Neutrophil (primary cell): ENCODE data around the gene TMEM164.

ENCODE experiments used
- H3K27ac ChIP-seq: fragments of 200-600 bp; sonication (generic); 2 replicates; pipeline ENCODE4 v1.5.1; 2016; ENCODE audit warnings: mild to moderate bottlenecking, moderate library complexity
- H3K27me3 ChIP-seq: fragments of 200-600 bp; sonication (generic); 2 replicates; pipeline ENCODE4 v1.6.0; 2016; ENCODE audit warnings: mild to moderate bottlenecking
- H3K36me3 ChIP-seq: fragments of 200-600 bp; sonication (generic); 2 replicates; pipeline ENCODE4 v1.5.1; 2017
- H3K4me1 ChIP-seq, 2 experiments: fragments of 200-600 bp in 1 of 2; sonication (generic) in 1 of 2; 1 replicate in 1 of 2; 2 replicates in 1 of 2; pipeline versions ENCODE4 v1.5.1 to v1.6.1; 2013 to 2016; ENCODE audit warnings: low read depth in 1 of 2, low read length in 1 of 2, mild to moderate bottlenecking in 1 of 2, moderate library complexity in 1 of 2; ENCODE audit not compliant: control insufficient read depth in 1 of 2, insufficient read depth in 1 of 2
- H3K4me3 ChIP-seq, 2 experiments: fragments of 200-600 bp in 1 of 2; sonication (generic) in 1 of 2; 1 replicate in 1 of 2; 2 replicates in 1 of 2; pipeline ENCODE4 v1.5.1; 2013 to 2016; ENCODE audit warnings: low read depth in 1 of 2, low read length in 1 of 2, mild to moderate bottlenecking in 1 of 2, moderate library complexity in 1 of 2
- H3K9me3 ChIP-seq: fragments of 200-600 bp; sonication (generic); 2 replicates; pipeline ENCODE4 v1.5.1; 2016
- TF ChIP-seq, protein P1 (sequence below): fragments of 200-600 bp; sonication (generic); IDR thresholded peaks from 2 replicates; pipeline ENCODE4 v1.5.1; 2016; ENCODE audit warnings: antibody characterized with exemption

TMEM164 gene

DNA sequence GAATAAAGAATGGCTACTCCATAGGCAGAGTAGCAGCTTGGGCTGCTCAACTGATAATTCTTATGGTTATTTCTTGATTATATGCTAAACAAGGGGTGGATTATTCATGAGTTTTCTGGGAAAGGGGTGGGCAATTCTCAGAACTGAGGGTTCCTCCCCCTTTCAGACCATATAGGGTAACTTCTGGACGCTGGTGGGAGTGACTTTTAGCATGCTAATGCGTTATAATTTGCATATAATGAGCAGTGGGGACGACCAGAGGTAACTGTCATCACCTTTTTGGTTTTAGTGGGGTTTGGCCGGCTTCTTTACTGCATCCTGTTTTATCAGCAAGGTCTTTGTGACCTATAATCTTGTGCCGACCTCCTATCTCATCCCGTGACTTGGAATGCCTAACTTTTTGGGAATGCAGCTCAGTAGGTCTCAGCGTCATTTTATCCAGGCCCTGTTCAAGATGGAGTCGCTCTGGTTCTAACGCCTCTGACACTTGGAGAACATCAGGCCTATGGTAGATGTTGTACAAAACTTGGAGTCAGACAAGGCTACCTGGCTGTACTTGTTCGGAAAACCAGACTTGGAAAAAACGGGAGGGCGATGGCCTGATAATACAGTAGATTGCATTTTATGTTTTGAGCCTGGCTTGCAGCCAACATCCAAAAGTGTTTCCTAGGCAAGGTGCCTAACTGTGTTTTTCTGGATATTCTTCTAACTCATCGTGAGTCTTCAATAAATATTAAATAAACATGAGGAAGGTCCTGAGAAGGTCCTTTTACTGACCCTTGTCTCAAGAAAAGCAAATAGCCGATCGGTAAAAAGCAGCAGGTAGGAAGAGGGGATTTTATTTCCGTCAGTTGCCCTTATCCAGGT, 1.8 kb upstream of the TMEM164 start:
- TF ChIP-seq, protein P1, sequence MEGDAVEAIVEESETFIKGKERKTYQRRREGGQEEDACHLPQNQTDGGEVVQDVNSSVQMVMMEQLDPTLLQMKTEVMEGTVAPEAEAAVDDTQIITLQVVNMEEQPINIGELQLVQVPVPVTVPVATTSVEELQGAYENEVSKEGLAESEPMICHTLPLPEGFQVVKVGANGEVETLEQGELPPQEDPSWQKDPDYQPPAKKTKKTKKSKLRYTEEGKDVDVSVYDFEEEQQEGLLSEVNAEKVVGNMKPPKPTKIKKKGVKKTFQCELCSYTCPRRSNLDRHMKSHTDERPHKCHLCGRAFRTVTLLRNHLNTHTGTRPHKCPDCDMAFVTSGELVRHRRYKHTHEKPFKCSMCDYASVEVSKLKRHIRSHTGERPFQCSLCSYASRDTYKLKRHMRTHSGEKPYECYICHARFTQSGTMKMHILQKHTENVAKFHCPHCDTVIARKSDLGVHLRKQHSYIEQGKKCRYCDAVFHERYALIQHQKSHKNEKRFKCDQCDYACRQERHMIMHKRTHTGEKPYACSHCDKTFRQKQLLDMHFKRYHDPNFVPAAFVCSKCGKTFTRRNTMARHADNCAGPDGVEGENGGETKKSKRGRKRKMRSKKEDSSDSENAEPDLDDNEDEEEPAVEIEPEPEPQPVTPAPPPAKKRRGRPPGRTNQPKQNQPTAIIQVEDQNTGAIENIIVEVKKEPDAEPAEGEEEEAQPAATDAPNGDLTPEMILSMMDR, result no peak
- H3K27me3 ChIP-seq, result no peaks in the 10 kb centered on the region
- peak overlapping the region; percentile 98 for H3K27ac ChIP-seq
- H3K36me3 ChIP-seq, result no peaks in the 10 kb centered on the region
- no peaks in the 10 kb centered on the region for H3K9me3 ChIP-seq
- no peak overlapping the region for H3K4me3 ChIP-seq
- H3K4me1 ChIP-seq, result peaks cover 24 to 31% of the 10 kb centered on the region in 2 experiments

DNA sequence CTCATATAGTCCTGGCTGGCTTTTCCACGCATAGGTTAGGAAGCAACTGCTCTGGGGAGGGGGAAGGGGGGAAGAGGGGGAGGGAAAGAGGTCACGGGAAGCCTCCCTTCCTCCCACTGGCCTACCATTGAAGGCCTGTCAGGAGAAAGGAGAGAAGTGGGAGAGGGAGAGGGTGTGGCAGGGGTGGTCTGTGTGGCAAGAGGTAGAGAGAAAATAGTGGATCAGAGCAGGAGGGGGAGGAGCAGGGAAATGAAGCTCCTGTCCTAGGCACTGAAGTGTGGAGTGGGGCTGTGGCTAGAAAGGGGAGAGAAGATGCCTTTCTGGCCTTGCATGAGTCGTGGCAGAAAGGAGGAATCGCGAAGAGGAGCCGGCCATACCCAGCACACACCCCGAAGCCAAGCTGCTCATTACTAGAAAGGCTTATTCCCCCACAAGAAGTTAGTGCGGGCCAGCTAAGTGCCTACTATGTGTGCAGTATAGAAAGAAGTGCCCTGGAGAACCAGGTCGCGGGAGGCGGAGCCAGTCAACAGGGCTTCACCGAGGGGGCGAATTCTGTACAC, 1.1 kb upstream of the TMEM164 start:
- peaks cover 30 to 37% of the 10 kb centered on the region in 2 experiments for H3K4me1 ChIP-seq
- H3K27ac ChIP-seq, result peak overlapping the region; percentile 98
- no peaks in the 10 kb centered on the region for H3K27me3 ChIP-seq
- H3K9me3 ChIP-seq, result no peaks in the 10 kb centered on the region
- peak overlapping the region; percentile 68 to 80 for H3K4me3 ChIP-seq
- no peaks in the 10 kb centered on the region for H3K36me3 ChIP-seq
- TF ChIP-seq, protein P1, result no peak

DNA sequence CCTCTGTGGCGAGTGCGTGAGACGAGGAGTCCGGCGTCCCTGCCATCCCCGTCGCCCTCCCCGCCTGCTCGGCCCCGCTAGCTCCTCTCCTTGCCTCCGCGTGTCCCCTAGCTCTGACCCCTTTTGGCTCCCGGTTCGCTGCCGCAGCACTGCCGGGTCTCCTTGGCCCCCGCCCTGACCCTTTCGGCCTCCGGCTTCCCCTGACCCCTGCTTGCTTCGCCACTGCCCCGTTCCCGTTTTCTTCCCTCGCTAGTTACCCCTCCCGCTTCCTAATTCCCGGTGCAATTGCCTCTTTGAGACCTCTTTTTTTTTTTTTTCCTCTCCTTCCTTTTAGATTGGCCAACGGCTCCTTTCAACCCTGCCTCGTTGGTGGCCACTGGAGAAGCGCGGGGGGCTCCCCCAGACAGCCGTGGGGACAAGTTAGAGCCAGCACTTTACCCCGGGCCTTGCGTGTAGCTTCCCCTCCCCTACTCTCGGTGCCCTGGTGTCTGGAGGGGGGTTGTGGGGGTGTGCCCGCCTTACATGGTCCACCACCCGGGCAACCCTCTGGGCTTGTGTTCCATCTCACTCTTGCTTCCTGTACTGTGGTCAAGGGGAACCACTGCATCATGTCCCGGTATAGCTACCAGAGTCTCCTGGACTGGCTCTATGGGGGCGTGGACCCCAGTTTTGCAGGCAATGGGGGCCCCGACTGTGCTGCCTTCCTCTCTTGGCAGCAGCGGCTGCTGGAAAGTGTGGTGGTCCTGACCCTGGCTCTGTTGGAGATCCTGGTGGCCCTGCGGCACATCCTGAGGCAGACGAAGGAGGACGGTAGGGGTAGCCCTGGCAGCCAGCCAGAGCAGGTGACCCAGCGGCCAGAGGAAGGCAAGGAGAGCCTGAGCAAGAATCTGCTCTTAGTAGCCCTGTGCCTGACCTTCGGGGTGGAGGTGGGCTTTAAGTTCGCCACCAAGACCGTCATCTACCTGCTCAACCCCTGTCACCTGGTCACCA, 548 bp downstream of the TMEM164 start:
- no peaks in the 10 kb centered on the region for H3K9me3 ChIP-seq
- H3K36me3 ChIP-seq, result peaks cover 9% of the 10 kb centered on the region
- H3K27me3 ChIP-seq, result no peaks in the 10 kb centered on the region
- H3K4me3 ChIP-seq, result peak overlapping the region; percentile 68 to 80
- H3K27ac ChIP-seq, result peak overlapping the region; percentile 98
- TF ChIP-seq, protein P1, result no peak
- H3K4me1 ChIP-seq, result peaks cover 39 to 42% of the 10 kb centered on the region in 2 experiments

DNA sequence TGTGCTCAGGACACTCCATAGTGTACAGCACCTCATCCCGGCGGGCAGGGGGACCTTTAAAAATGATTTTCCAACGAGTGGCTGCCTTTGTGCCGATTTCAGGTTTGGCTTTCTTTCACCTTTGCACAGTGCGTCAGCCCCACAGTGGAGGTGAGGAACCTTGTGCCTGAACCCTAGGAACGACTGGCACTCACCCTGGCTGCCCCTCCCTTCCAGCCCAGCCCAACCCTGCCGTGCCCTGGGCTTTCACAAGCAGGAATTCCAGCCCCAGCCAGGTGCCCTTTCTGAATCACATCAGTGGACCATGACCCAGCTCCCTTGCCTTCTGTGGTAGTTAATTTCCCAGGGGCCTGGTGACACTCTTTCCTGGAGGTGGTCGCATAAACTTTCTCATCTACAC, 1.3 kb downstream of the TMEM164 start:
- Histone ChIP-seq H3K27me3 (no peaks in the 10 kb centered on the region), H3K9me3 (no peaks in the 10 kb centered on the region), H3K36me3 (peaks cover 13% of the 10 kb centered on the region), H3K4me1 (peaks cover 39 to 46% of the 10 kb centered on the region in 2 experiments), H3K4me3 (peak overlapping the region; percentile 68 to 80), H3K27ac (peak overlapping the region; percentile 98)
- TF ChIP-seq, protein P1, result no peak

DNA sequence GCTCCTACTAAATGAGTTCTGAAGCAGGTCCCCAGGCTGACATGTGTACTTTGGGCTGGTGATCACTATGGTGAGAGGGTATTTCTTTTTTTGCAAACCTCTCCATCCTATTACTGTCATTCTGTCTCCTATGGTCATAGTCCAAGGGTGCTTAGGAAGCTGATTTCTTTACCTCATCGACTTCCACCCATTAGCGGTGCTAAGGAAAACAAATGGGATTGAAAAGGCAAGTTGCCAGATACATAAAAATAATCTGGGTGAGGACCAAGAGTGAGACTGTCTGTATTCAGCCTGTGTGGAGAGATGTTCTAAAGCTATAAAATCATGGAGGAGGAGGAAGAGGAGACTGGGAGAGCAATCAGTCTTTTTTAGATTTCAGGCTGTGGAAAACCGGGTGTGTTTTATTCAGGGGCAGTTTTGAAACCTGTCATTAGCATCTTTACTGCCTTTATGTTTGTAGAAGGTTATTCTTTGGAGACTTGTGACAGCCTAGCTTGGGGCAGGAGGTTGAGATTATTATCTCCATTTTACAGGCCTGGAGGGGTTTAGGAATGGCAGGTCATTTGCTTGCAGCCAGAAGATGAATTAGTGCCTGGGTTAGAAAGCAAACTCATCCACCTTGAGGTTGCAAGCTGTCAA, 1.9 kb downstream of the TMEM164 start:
- no peaks in the 10 kb centered on the region for H3K9me3 ChIP-seq
- H3K4me1 ChIP-seq, result peaks cover 39 to 46% of the 10 kb centered on the region in 2 experiments
- TF ChIP-seq, protein P1, result no peak
- peaks cover 13% of the 10 kb centered on the region for H3K36me3 ChIP-seq
- H3K4me3 ChIP-seq, result peak overlapping the region; percentile 68 to 80
- H3K27me3 ChIP-seq, result no peaks in the 10 kb centered on the region
- peak overlapping the region; percentile 98 for H3K27ac ChIP-seq
